ENCODE results near the gene ZNF277. TPM values are rescaled to one million over a fixed set of nuclear protein-coding genes. Genes with fewer than 3 reads are reported as not detected.

Gene ZNF277
- total RNA-seq, 1 donor from 2014 or later: 25.9 TPM

- Mint-ChIP-seq H3K4me1 (ENCODE audit: low read depth) (peaks cover 16% of the 10 kb centered on the region), H3K36me3 (ENCODE audit: insufficient read depth) (no peaks in the 10 kb centered on the region), H3K4me3 (ENCODE audit: low read depth) (no peak overlapping the region), H3K27ac (no peak overlapping the region), H3K27me3 (no peaks in the 10 kb centered on the region), H3K9me3 (ENCODE audit: low read depth) (no peaks in the 10 kb centered on the region)
- TF ChIP-seq, protein P1, sequence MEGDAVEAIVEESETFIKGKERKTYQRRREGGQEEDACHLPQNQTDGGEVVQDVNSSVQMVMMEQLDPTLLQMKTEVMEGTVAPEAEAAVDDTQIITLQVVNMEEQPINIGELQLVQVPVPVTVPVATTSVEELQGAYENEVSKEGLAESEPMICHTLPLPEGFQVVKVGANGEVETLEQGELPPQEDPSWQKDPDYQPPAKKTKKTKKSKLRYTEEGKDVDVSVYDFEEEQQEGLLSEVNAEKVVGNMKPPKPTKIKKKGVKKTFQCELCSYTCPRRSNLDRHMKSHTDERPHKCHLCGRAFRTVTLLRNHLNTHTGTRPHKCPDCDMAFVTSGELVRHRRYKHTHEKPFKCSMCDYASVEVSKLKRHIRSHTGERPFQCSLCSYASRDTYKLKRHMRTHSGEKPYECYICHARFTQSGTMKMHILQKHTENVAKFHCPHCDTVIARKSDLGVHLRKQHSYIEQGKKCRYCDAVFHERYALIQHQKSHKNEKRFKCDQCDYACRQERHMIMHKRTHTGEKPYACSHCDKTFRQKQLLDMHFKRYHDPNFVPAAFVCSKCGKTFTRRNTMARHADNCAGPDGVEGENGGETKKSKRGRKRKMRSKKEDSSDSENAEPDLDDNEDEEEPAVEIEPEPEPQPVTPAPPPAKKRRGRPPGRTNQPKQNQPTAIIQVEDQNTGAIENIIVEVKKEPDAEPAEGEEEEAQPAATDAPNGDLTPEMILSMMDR (IDR thresholded peaks at IDR 0.05; ENCODE audit: unreplicated experiment): no peak
- no peak for DNase-seq (ENCODE audit: low spot score, unreplicated experiment)
These were observed 50.6 kb downstream of the ZNF277 start for GRCh38 chr7:112257073-112257472.

- Mint-ChIP-seq H3K36me3 (ENCODE audit: insufficient read depth) (no peaks in the 10 kb centered on the region), H3K27me3 (no peaks in the 10 kb centered on the region), H3K4me1 (ENCODE audit: low read depth) (peaks cover 5% of the 10 kb centered on the region), H3K27ac (no peak overlapping the region), H3K9me3 (ENCODE audit: low read depth) (no peaks in the 10 kb centered on the region), H3K4me3 (ENCODE audit: low read depth) (no peak overlapping the region)
- no peak for DNase-seq (ENCODE audit: low spot score, unreplicated experiment)
- TF ChIP-seq, protein P1 (IDR thresholded peaks at IDR 0.05; ENCODE audit: unreplicated experiment): no peak
These were observed 54.4 kb downstream of the ZNF277 start for GRCh38 chr7:112260911-112261310.

DNA sequence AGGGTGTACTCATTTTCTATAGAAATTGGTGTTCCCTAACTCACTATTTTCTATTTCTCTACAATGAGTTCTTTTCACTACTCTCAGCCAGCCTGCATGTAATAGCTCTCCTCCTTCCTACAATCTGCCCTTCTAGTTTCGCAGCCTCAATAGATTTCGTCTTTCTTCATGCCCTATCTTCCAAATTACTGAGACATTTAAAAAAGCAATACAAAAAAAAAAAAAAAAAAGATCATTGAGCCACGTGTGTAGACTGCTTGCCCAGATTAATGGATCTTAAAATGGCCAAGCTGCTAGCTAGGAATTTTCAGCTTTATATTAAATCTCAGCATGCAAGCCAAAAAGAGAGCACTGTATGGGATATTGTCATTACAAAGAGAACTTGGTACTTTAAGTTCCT, 55.5 kb downstream of the ZNF277 start:
- TF ChIP-seq, protein P1 (IDR thresholded peaks at IDR 0.05; ENCODE audit: unreplicated experiment): no peak
- DNase-seq (ENCODE audit: low spot score, unreplicated experiment): no peak
- Mint-ChIP-seq H3K9me3 (ENCODE audit: low read depth) (no peaks in the 10 kb centered on the region), H3K27me3 (no peaks in the 10 kb centered on the region), H3K36me3 (ENCODE audit: insufficient read depth) (no peaks in the 10 kb centered on the region), H3K4me3 (ENCODE audit: low read depth) (no peak overlapping the region), H3K27ac (no peak overlapping the region), H3K4me1 (ENCODE audit: low read depth) (peaks cover 3% of the 10 kb centered on the region)

GRCh38 chr7:112262855-112263487, 56.5 kb downstream of the ZNF277 start:
- Mint-ChIP-seq H3K27me3 (no peaks in the 10 kb centered on the region), H3K4me3 (ENCODE audit: low read depth) (no peak overlapping the region), H3K4me1 (ENCODE audit: low read depth) (peaks cover 5% of the 10 kb centered on the region), H3K27ac (no peak overlapping the region), H3K9me3 (ENCODE audit: low read depth) (no peaks in the 10 kb centered on the region), H3K36me3 (ENCODE audit: insufficient read depth) (no peaks in the 10 kb centered on the region)
- TF ChIP-seq, protein P1 (IDR thresholded peaks at IDR 0.05; ENCODE audit: unreplicated experiment): no peak
- no peak for DNase-seq (ENCODE audit: low spot score, unreplicated experiment)

GRCh38 chr7:112263519-112263918, 57.0 kb downstream of the ZNF277 start:
- Mint-ChIP-seq H3K4me1 (ENCODE audit: low read depth) (peaks cover 9% of the 10 kb centered on the region), H3K27me3 (no peaks in the 10 kb centered on the region), H3K27ac (no peak overlapping the region), H3K36me3 (ENCODE audit: insufficient read depth) (no peaks in the 10 kb centered on the region), H3K9me3 (ENCODE audit: low read depth) (no peaks in the 10 kb centered on the region), H3K4me3 (ENCODE audit: low read depth) (no peak overlapping the region)
- no peak for DNase-seq (ENCODE audit: low spot score, unreplicated experiment)
- TF ChIP-seq, protein P1 (IDR thresholded peaks at IDR 0.05; ENCODE audit: unreplicated experiment): no peak

Data from progenitor cell of endocrine pancreas (in vitro differentiated cells).